ENCODE data around the gene MXRA5. TPM values are rescaled to one million over a fixed set of nuclear protein-coding genes. Genes with fewer than 3 reads are reported as not detected.

MXRA5 gene, protein sequence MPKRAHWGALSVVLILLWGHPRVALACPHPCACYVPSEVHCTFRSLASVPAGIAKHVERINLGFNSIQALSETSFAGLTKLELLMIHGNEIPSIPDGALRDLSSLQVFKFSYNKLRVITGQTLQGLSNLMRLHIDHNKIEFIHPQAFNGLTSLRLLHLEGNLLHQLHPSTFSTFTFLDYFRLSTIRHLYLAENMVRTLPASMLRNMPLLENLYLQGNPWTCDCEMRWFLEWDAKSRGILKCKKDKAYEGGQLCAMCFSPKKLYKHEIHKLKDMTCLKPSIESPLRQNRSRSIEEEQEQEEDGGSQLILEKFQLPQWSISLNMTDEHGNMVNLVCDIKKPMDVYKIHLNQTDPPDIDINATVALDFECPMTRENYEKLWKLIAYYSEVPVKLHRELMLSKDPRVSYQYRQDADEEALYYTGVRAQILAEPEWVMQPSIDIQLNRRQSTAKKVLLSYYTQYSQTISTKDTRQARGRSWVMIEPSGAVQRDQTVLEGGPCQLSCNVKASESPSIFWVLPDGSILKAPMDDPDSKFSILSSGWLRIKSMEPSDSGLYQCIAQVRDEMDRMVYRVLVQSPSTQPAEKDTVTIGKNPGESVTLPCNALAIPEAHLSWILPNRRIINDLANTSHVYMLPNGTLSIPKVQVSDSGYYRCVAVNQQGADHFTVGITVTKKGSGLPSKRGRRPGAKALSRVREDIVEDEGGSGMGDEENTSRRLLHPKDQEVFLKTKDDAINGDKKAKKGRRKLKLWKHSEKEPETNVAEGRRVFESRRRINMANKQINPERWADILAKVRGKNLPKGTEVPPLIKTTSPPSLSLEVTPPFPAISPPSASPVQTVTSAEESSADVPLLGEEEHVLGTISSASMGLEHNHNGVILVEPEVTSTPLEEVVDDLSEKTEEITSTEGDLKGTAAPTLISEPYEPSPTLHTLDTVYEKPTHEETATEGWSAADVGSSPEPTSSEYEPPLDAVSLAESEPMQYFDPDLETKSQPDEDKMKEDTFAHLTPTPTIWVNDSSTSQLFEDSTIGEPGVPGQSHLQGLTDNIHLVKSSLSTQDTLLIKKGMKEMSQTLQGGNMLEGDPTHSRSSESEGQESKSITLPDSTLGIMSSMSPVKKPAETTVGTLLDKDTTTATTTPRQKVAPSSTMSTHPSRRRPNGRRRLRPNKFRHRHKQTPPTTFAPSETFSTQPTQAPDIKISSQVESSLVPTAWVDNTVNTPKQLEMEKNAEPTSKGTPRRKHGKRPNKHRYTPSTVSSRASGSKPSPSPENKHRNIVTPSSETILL (N-terminal part only)
- polyA plus RNA-seq (2012; ENCODE audit: low read depth, missing spikeins) = not detected

GRCh38 chrX:3346501-3347259 lies at the start of gene MXRA5:
Gene MXRA5, minus strand, starts transcription at chrX:3346652. Its CDS starts 2,819 bp downstream, at chrX:3343833.
- no peak for FAIRE-seq
- no peak for DNase-seq (ENCODE audit: insufficient read length, low spot score)
- TF ChIP-seq SPI1 (IDR thresholded peaks at IDR 0.05; ENCODE audit: low read depth, low read length) = no peak
- no peak for TF ChIP-seq TAF1 (IDR thresholded peaks at IDR 0.05; ENCODE audit: low read depth, low read length)
- no peak for TF ChIP-seq POU2F2 (IDR thresholded peaks at IDR 0.05; ENCODE audit: low read depth, low read length)
- no peak for TF ChIP-seq POLR2AphosphoS5 (IDR thresholded peaks at IDR 0.05; ENCODE audit: low read depth, low read length)
- TF ChIP-seq POLR2A (IDR thresholded peaks at IDR 0.05; ENCODE audit: low read depth, low read length) = no peak
- no peak for TF ChIP-seq PAX5 (IDR thresholded peaks at IDR 0.05; ENCODE audit: insufficient read depth, low read length, severe bottlenecking)

GRCh38 chrX:3393581-3394111 lies 47.2 kb upstream of the MXRA5 start:
- TF ChIP-seq SPI1 (IDR thresholded peaks at IDR 0.05; ENCODE audit: low read depth, low read length) = no peak
- DNase-seq (ENCODE audit: insufficient read length, low spot score) (no peak), FAIRE-seq (no peak)

DNA sequence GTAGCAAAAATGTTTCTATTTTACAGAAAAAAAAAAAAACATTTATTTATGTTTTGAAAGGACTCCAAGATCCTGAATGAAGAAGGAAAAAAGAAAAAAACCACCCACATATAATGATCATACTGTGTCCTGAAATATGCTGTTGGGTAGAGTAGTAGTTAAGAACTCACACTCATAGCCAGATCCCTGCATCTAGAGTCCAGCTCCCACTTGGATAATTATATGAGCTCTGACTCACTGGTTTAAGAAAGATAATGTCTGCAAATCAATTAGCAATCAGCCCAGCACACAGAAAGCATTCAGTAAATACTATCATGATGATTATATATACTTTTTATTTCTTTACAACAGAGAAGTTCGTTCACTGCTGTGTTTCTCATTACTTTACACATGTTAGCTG lies 46.7 kb upstream of the MXRA5 start:
- no peak for DNase-seq (ENCODE audit: insufficient read length, low spot score)
- FAIRE-seq = no peak
- no peak for TF ChIP-seq POLR2A (IDR thresholded peaks at IDR 0.05; ENCODE audit: low read depth, low read length)
- TF ChIP-seq POLR2AphosphoS5 (IDR thresholded peaks at IDR 0.05; ENCODE audit: low read depth, low read length) = no peak
- TF ChIP-seq PAX5 (IDR thresholded peaks at IDR 0.05; ENCODE audit: insufficient read depth, low read length, severe bottlenecking) = no peak
- no peak for TF ChIP-seq SPI1 (IDR thresholded peaks at IDR 0.05; ENCODE audit: low read depth, low read length)
- TF ChIP-seq TAF1 (IDR thresholded peaks at IDR 0.05; ENCODE audit: low read depth, low read length) = no peak

DNA sequence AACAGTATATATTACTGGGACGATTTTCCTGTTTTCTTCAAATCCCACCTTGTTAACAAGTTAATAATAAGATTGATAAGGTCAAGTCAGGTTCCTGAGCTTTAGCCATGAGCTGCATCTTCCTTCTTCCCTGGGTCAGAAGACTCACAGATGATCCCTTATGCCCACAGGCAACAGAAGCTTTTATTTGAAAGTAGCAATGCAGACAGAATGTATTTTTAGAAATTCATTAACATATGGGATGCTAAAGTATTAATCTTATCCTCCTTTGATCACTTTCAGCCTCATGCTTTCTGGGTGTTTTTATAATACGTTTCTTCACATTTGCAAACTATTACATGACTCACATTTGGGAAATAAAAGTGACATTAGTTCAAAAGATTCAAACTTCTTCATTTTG lies 42.0 kb upstream of the MXRA5 start:
- FAIRE-seq (no peak), DNase-seq (ENCODE audit: insufficient read length, low spot score) (no peak)
- TF ChIP-seq TAF1 (IDR thresholded peaks at IDR 0.05; ENCODE audit: low read depth, low read length) = no peak
- no peak for TF ChIP-seq POLR2A (IDR thresholded peaks at IDR 0.05; ENCODE audit: low read depth, low read length)
- no peak for TF ChIP-seq POLR2AphosphoS5 (IDR thresholded peaks at IDR 0.05; ENCODE audit: low read depth, low read length)
- TF ChIP-seq POU2F2 (IDR thresholded peaks at IDR 0.05; ENCODE audit: low read depth, low read length) = no peak
- no peak for TF ChIP-seq SPI1 (IDR thresholded peaks at IDR 0.05; ENCODE audit: low read depth, low read length)
- no peak for TF ChIP-seq PAX5 (IDR thresholded peaks at IDR 0.05; ENCODE audit: insufficient read depth, low read length, severe bottlenecking)

- DNase-seq (ENCODE audit: insufficient read length, low spot score) (no peak), FAIRE-seq (no peak)
- TF ChIP-seq POU2F2 (IDR thresholded peaks at IDR 0.05; ENCODE audit: low read depth, low read length) (no peak), POLR2AphosphoS5 (IDR thresholded peaks at IDR 0.05; ENCODE audit: low read depth, low read length) (no peak), TAF1 (IDR thresholded peaks at IDR 0.05; ENCODE audit: low read depth, low read length) (no peak), SPI1 (IDR thresholded peaks at IDR 0.05; ENCODE audit: low read depth, low read length) (no peak), POLR2A (IDR thresholded peaks at IDR 0.05; ENCODE audit: low read depth, low read length) (no peak), PAX5 (IDR thresholded peaks at IDR 0.05; ENCODE audit: insufficient read depth, low read length, severe bottlenecking) (no peak)
Observed at GRCh38 chrX:3384327-3384726, 37.9 kb upstream of the MXRA5 start.

DNA sequence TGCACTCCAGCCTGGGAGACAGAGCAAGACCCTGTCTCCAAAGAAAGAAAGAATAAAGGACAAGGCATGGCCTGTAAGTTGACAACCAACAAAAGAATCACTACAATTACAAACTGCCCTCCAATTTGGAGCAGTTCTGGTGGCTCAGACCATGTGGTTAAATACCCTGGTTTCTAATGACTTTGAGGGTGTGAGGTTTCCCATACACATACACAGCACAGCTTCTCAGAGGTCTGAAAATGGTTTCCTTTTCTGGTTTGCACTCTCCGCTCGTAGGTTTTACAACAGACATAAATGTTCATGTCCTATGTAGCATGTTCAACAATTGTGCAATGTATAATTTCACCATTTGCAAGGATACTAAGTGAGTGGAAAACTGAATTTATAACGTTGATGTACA lies 34.2 kb upstream of the MXRA5 start:
- no peak for TF ChIP-seq POU2F2 (IDR thresholded peaks at IDR 0.05; ENCODE audit: low read depth, low read length)
- TF ChIP-seq SPI1 (IDR thresholded peaks at IDR 0.05; ENCODE audit: low read depth, low read length) = no peak
- TF ChIP-seq POLR2A (IDR thresholded peaks at IDR 0.05; ENCODE audit: low read depth, low read length) = no peak
- TF ChIP-seq TAF1 (IDR thresholded peaks at IDR 0.05; ENCODE audit: low read depth, low read length) = no peak
- no peak for TF ChIP-seq PAX5 (IDR thresholded peaks at IDR 0.05; ENCODE audit: insufficient read depth, low read length, severe bottlenecking)
- no peak for TF ChIP-seq POLR2AphosphoS5 (IDR thresholded peaks at IDR 0.05; ENCODE audit: low read depth, low read length)
- FAIRE-seq = no peak
- DNase-seq (ENCODE audit: insufficient read length, low spot score) = no peak

GRCh38 chrX:3379111-3379510 lies 32.7 kb upstream of the MXRA5 start:
- DNase-seq (ENCODE audit: insufficient read length, low spot score) (no peak), FAIRE-seq (no peak)
- TF ChIP-seq POU2F2 (IDR thresholded peaks at IDR 0.05; ENCODE audit: low read depth, low read length) (no peak), PAX5 (IDR thresholded peaks at IDR 0.05; ENCODE audit: insufficient read depth, low read length, severe bottlenecking) (no peak), POLR2A (IDR thresholded peaks at IDR 0.05; ENCODE audit: low read depth, low read length) (no peak)

DNA sequence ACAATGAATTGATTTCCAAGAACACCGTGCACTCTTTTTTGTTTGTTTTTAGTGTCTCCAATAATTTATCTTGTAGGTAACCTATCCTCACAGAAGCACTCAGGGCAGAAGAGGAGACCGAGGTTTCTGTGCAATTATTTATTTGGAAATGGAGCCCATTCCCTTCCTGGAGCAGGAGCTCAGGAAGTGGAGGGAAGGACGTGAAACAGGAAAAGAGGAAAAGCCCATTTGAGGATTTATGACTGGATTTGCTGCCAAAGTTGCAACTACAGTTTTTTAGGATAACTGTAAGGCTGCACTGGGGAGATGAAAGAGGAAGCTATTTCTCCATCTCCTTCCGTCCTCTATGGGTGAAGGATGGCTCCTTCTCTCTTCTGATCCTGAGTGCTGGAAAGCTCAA lies 31.7 kb upstream of the MXRA5 start:
- DNase-seq (ENCODE audit: insufficient read length, low spot score) (no peak), FAIRE-seq (no peak)
- TF ChIP-seq POU2F2 (IDR thresholded peaks at IDR 0.05; ENCODE audit: low read depth, low read length) (no peak), TAF1 (IDR thresholded peaks at IDR 0.05; ENCODE audit: low read depth, low read length) (no peak), PAX5 (IDR thresholded peaks at IDR 0.05; ENCODE audit: insufficient read depth, low read length, severe bottlenecking) (no peak), POLR2A (IDR thresholded peaks at IDR 0.05; ENCODE audit: low read depth, low read length) (no peak), SPI1 (IDR thresholded peaks at IDR 0.05; ENCODE audit: low read depth, low read length) (no peak), POLR2AphosphoS5 (IDR thresholded peaks at IDR 0.05; ENCODE audit: low read depth, low read length) (no peak)
